ENCODE measurements around the gene ANKRD44.

- TF ChIP-seq CTCF (IDR thresholded peaks at IDR 0.05; ENCODE audit: low read depth, low read length, poor library complexity, severe bottlenecking): no peak
- TF ChIP-seq EZH2phosphoT487 (IDR thresholded peaks at IDR 0.05; ENCODE audit: borderline replicate concordance, low read length): no peak
Observed at GRCh38 chr2:196952936-196953335, 357.6 kb downstream of the ANKRD44 start.

Data from DOHH2 (cell line).